Neural cell (in vitro differentiated cells): ENCODE data around the gene GUCA2A. TPM values are rescaled to one million over a fixed set of nuclear protein-coding genes. Genes with fewer than 3 reads are reported as not detected.

Experiments
- H2AFZ ChIP-seq: fragments of 200-600, 300-800 bp; sonication (generic), shearing (Covaris generic); 2 replicates; pipeline ENCODE4 v1.6.0; 2014; ENCODE audit warnings: low read depth, mild to moderate bottlenecking, antibody characterized with exemption, low read length, moderate library complexity
- H3F3A ChIP-seq: fragments of 200-600 bp; shearing (Covaris generic); 2 replicates; pipeline ENCODE4 v1.6.1; 2016; ENCODE audit warnings: mild to moderate bottlenecking, moderate library complexity, mixed read lengths, antibody characterized with exemption, low read length; ENCODE audit not compliant: insufficient read depth, poor library complexity, severe bottlenecking
- H3K27ac ChIP-seq: fragments of 200-600, 300-800 bp; sonication (generic), shearing (Covaris generic); 2 replicates; pipeline ENCODE4 v1.5.1; 2014; ENCODE audit warnings: mild to moderate bottlenecking, low read length, moderate library complexity
- H3K27me3 ChIP-seq: fragments of 300-800, 200-600 bp; sonication (generic), shearing (Covaris generic); 2 replicates; pipeline ENCODE4 v1.6.0; 2014; ENCODE audit warnings: mild to moderate bottlenecking, low read depth, low read length, moderate library complexity; ENCODE audit not compliant: insufficient read depth
- H3K36me3 ChIP-seq: fragments of 300-800, 200-600 bp; sonication (generic), shearing (Covaris generic); 2 replicates; pipeline ENCODE4 v1.5.1; 2014; ENCODE audit warnings: mild to moderate bottlenecking, antibody characterized with exemption, low read length, moderate library complexity; ENCODE audit not compliant: insufficient read depth
- H3K4me2 ChIP-seq: fragments of 300-800, 200-600 bp; sonication (generic), shearing (Covaris generic); 2 replicates; pipeline ENCODE4 v1.6.0; 2014; ENCODE audit warnings: mild to moderate bottlenecking, low read length
- H3K4me3 ChIP-seq: fragments of 300-800, 200-600 bp; sonication (generic), shearing (Covaris generic); 2 replicates; pipeline ENCODE4 v1.5.1; 2014; ENCODE audit warnings: mild to moderate bottlenecking, low read length, moderate library complexity
- H3K79me2 ChIP-seq: fragments of 200-600 bp; shearing (Covaris generic); replicated peaks from 2 replicates; pipeline ENCODE4 v1.6.0; 2014; ENCODE audit warnings: mild to moderate bottlenecking, low read length, moderate library complexity; ENCODE audit not compliant: insufficient read depth
- H3K9ac ChIP-seq: fragments of 300-800, 200-600 bp; sonication (generic), shearing (Covaris generic); 2 replicates; pipeline ENCODE4 v1.6.1; 2016; ENCODE audit warnings: mild to moderate bottlenecking, low read length, mixed read lengths
- H3K9me2 ChIP-seq: fragments of 200-600 bp; shearing (Covaris generic); 2 replicates; pipeline ENCODE4 v1.6.1; 2016; ENCODE audit warnings: mild to moderate bottlenecking, low read length, mixed read lengths; ENCODE audit not compliant: insufficient read depth
- H3K9me3 ChIP-seq: fragments of 200-600, 300-800 bp; sonication (generic), shearing (Covaris generic); 2 replicates; pipeline ENCODE4 v1.6.1; 2016; ENCODE audit warnings: mild to moderate bottlenecking, mixed run types, low read length, moderate library complexity, mixed read lengths
- H4K20me1 ChIP-seq: fragments of 200-600 bp; shearing (Covaris generic); 2 replicates; pipeline ENCODE4 v1.6.1; 2016; ENCODE audit warnings: mild to moderate bottlenecking, mixed run types; ENCODE audit not compliant: insufficient read depth
- EP300 ChIP-seq: fragments of 450-650 bp; conservative IDR thresholded peaks from 2 replicates; pipeline ENCODE4 v1.6.1; 2014; ENCODE audit warnings: antibody characterized with exemption, mild to moderate bottlenecking, moderate library complexity; ENCODE audit not compliant: poor library complexity, severe bottlenecking
- EZH2 ChIP-seq: fragments of 200-600, 300-800 bp; shearing (Covaris generic), sonication (generic); IDR thresholded peaks from 2 replicates; pipeline ENCODE4 v1.6.1; 2014; ENCODE audit warnings: antibody characterized with exemption, low read length, borderline replicate concordance, mild to moderate bottlenecking; ENCODE audit not compliant: insufficient read depth, poor library complexity, severe bottlenecking
- MXI1 ChIP-seq: fragments of 450-650 bp; conservative IDR thresholded peaks from 2 replicates; pipeline ENCODE4 v1.6.1; 2014; ENCODE audit warnings: antibody characterized with exemption, mild to moderate bottlenecking; ENCODE audit not compliant: poor library complexity, severe bottlenecking
- POLR2AphosphoS5 ChIP-seq: IDR thresholded peaks from 2 replicates; pipeline ENCODE4 v1.6.1; 2012
- RAD21 ChIP-seq: fragments of 450-650 bp; conservative IDR thresholded peaks from 2 replicates; pipeline ENCODE4 v1.6.1; 2014; ENCODE audit warnings: antibody characterized with exemption, mild to moderate bottlenecking, moderate library complexity
- SMC3 ChIP-seq: fragments of 450-650 bp; conservative IDR thresholded peaks from 2 replicates; pipeline ENCODE4 v1.6.1; 2014; ENCODE audit warnings: antibody characterized with exemption, mild to moderate bottlenecking, moderate library complexity; ENCODE audit not compliant: poor library complexity
- TAF1 ChIP-seq: IDR thresholded peaks from 2 replicates; pipeline ENCODE4 v1.6.1; 2012; ENCODE audit warnings: low read depth
- polyA plus RNA-seq: library from polyadenylated mRNA; depleted of rRNA; stranded (reverse); fragments of >200 nt; gene quantifications from 2 replicates; pipeline ENCODE4 v1.2.3, GENCODE V29; 2014
- TF ChIP-seq, protein P1 (sequence below): fragments of 450-650 bp; IDR thresholded peaks from 2 replicates; pipeline ENCODE4 v1.5.1; 2014; ENCODE audit warnings: antibody characterized with exemption, mild to moderate bottlenecking, moderate library complexity; ENCODE audit not compliant: poor library complexity, severe bottlenecking
- TF ChIP-seq, protein P2 (sequence below): IDR thresholded peaks from 2 replicates; pipeline ENCODE4 v1.6.1; 2012; ENCODE audit warnings: borderline replicate concordance

Gene GUCA2A
- polyA plus RNA-seq, 1 donor from 2014 or later: not detected

DNA sequence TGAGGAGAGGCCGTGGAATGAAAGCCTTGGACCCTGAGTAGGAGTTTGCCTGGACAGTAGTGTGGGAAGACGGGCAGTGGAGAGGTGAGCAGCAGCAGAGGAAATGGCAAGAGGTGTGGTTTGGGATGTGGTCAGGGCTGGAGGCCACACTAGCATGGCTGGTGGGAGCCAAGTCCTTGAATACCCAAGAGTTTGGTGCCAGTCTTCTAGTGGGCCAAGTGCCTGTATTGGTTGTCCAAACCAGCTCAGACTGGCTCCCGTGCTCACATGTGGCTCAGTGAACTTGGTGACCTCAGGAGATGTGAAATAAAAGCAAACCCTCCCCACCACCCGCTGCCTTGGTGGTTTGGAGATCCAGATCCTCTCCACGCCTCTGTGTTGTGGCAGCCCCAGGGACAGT is 2.4 kb downstream of the GUCA2A start:
- Histone ChIP-seq H3K4me3 (no peak overlapping the region), H3K4me2 (no peak overlapping the region), H3K9me2 (no peaks in the 10 kb centered on the region), H2AFZ (no peak overlapping the region), H3K27ac (no peak overlapping the region), H4K20me1 (no peaks in the 10 kb centered on the region), H3K27me3 (no peaks in the 10 kb centered on the region), H3K36me3 (no peaks in the 10 kb centered on the region), H3K9ac (no peak overlapping the region), H3K9me3 (peaks cover 5% of the 10 kb centered on the region), H3K79me2 (no peaks in the 10 kb centered on the region), H3F3A (no peaks in the 10 kb centered on the region)
- TF ChIP-seq SMC3: no peak
- TF ChIP-seq RAD21: no peak
- TF ChIP-seq, protein P1, sequence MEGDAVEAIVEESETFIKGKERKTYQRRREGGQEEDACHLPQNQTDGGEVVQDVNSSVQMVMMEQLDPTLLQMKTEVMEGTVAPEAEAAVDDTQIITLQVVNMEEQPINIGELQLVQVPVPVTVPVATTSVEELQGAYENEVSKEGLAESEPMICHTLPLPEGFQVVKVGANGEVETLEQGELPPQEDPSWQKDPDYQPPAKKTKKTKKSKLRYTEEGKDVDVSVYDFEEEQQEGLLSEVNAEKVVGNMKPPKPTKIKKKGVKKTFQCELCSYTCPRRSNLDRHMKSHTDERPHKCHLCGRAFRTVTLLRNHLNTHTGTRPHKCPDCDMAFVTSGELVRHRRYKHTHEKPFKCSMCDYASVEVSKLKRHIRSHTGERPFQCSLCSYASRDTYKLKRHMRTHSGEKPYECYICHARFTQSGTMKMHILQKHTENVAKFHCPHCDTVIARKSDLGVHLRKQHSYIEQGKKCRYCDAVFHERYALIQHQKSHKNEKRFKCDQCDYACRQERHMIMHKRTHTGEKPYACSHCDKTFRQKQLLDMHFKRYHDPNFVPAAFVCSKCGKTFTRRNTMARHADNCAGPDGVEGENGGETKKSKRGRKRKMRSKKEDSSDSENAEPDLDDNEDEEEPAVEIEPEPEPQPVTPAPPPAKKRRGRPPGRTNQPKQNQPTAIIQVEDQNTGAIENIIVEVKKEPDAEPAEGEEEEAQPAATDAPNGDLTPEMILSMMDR: no peak
- TF ChIP-seq, protein P2, sequence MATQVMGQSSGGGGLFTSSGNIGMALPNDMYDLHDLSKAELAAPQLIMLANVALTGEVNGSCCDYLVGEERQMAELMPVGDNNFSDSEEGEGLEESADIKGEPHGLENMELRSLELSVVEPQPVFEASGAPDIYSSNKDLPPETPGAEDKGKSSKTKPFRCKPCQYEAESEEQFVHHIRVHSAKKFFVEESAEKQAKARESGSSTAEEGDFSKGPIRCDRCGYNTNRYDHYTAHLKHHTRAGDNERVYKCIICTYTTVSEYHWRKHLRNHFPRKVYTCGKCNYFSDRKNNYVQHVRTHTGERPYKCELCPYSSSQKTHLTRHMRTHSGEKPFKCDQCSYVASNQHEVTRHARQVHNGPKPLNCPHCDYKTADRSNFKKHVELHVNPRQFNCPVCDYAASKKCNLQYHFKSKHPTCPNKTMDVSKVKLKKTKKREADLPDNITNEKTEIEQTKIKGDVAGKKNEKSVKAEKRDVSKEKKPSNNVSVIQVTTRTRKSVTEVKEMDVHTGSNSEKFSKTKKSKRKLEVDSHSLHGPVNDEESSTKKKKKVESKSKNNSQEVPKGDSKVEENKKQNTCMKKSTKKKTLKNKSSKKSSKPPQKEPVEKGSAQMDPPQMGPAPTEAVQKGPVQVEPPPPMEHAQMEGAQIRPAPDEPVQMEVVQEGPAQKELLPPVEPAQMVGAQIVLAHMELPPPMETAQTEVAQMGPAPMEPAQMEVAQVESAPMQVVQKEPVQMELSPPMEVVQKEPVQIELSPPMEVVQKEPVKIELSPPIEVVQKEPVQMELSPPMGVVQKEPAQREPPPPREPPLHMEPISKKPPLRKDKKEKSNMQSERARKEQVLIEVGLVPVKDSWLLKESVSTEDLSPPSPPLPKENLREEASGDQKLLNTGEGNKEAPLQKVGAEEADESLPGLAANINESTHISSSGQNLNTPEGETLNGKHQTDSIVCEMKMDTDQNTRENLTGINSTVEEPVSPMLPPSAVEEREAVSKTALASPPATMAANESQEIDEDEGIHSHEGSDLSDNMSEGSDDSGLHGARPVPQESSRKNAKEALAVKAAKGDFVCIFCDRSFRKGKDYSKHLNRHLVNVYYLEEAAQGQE: no peak
- TF ChIP-seq POLR2AphosphoS5: no peak
- TF ChIP-seq EZH2: no peak
- no peak for TF ChIP-seq EP300
- no peak for TF ChIP-seq MXI1

DNA sequence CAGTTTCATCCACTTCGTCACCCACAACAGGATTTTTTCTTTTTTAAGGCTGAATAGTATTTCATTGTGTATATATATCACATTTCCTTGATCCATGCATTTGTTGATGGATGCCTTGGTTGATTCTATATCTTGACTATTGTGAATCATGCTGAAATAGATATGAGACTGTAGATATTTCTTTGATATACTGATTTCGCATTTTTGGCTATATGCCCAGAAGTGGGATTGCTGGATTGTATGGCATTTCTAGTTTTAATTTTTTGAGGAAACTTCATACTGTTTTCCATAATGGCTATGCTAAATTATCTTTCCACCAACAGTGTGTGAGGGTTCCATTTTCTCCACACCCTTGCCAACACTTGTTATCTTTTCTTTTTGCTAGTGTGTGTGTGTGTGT is 6.4 kb downstream of the GUCA2A start:
- Histone ChIP-seq H3K79me2 (no peaks in the 10 kb centered on the region), H3K4me2 (no peak overlapping the region), H3K9me2 (no peaks in the 10 kb centered on the region), H3K9me3 (peaks cover 5% of the 10 kb centered on the region), H3K36me3 (no peaks in the 10 kb centered on the region), H3K27ac (no peak overlapping the region), H2AFZ (no peak overlapping the region), H4K20me1 (no peaks in the 10 kb centered on the region), H3K4me3 (no peak overlapping the region), H3F3A (no peaks in the 10 kb centered on the region), H3K27me3 (no peaks in the 10 kb centered on the region), H3K9ac (no peak overlapping the region)
- TF ChIP-seq, protein P2: no peak
- TF ChIP-seq MXI1 (no peak), RAD21 (no peak), SMC3 (no peak), EZH2 (no peak), POLR2AphosphoS5 (no peak), EP300 (no peak), TAF1 (no peak)
- TF ChIP-seq, protein P1: no peak
